Endothelial cell of umbilical vein (primary cell): ENCODE results near the gene SLC35D1. TPM values are rescaled to one million over a fixed set of nuclear protein-coding genes. Genes with fewer than 3 reads are reported as not detected.

Source experiments
- BruUV-seq: library from RNA; stranded (reverse); fragments of 400-500 nt; replicated peaks from 2 replicates; lab custom pipeline; 2021; lab: Mats Ljungman, UMichigan
- CTCF ChIA-PET: fragments of 300-600, 350-600 bp; sonication (Branson Sonifier 250); formaldehyde crosslinking; loops from one replicate; lab custom pipeline; 2021; ENCODE audit warnings: antibody characterized with exemption, inconsistent platforms; lab: Charles Lee
- POLR2A ChIA-PET: fragments of 300-600, 350-600 bp; sonication (Branson Sonifier 250); formaldehyde crosslinking; loops from one replicate; lab custom pipeline; 2021; ENCODE audit warnings: antibody characterized with exemption, inconsistent platforms; lab: Charles Lee
- DNase-seq: peaks from one replicate; pipeline ENCODE4 v3.0.0-alpha.2; 2011; ENCODE audit warnings: low read depth, low spot score
- FAIRE-seq: peaks from 2 replicates; lab custom pipeline; 2011; peaks lifted over from hg19 to GRCh38; lab: Jason Lieb, UNC
- H2AFZ ChIP-seq: 2 replicates; pipeline ENCODE4 v1.6.0; 2012; ENCODE audit warnings: low read depth, low read length, control low read depth, inconsistent platforms
- H3K27ac ChIP-seq: 2 replicates; pipeline ENCODE4 v1.5.1; 2011; ENCODE audit warnings: low read depth, mild to moderate bottlenecking, control low read depth, low read length, moderate library complexity; ENCODE audit not compliant: insufficient read depth
- H3K27me3 ChIP-seq, 2 experiments: 2 replicates each; pipeline versions ENCODE4 v1.6.0 to v1.6.1; 2011; ENCODE audit warnings: low read length in 2 of 2, mixed read lengths in 1 of 2; ENCODE audit not compliant: control insufficient read depth in 2 of 2, insufficient read depth in 2 of 2
- H3K36me3 ChIP-seq, 2 experiments: 2 replicates in 1 of 2; 3 replicates in 1 of 2; pipeline ENCODE4 v1.5.1; 2011; ENCODE audit warnings: low read length in 2 of 2, mild to moderate bottlenecking in 1 of 2, moderate library complexity in 1 of 2; ENCODE audit not compliant: control insufficient read depth in 2 of 2, insufficient read depth in 2 of 2; ENCODE audit errors: extremely low read depth in 1 of 2
- H3K4me1 ChIP-seq: 3 replicates; pipeline ENCODE4 v1.5.1; 2011; ENCODE audit warnings: mild to moderate bottlenecking, low read length; ENCODE audit not compliant: control insufficient read depth, insufficient read depth; ENCODE audit errors: extremely low read depth
- H3K4me2 ChIP-seq: 2 replicates; pipeline ENCODE4 v1.6.1; 2011; ENCODE audit warnings: low read length, control low read depth, mixed read lengths; ENCODE audit not compliant: insufficient read depth
- H3K4me3 ChIP-seq, 3 experiments: fragments of 200-600 bp in 1 of 3; sonication (generic), shearing (Covaris generic) in 1 of 3; replicated peaks in 1 of 3; 2 replicates each; pipeline ENCODE4 v1.5.1; 2011 to 2016; ENCODE audit warnings: control low read depth in 3 of 3, low read length in 3 of 3, mild to moderate bottlenecking in 2 of 3, inconsistent platforms in 1 of 3, low read depth in 1 of 3, moderate library complexity in 1 of 3; ENCODE audit not compliant: insufficient read depth in 1 of 3
- H3K79me2 ChIP-seq: 2 replicates; pipeline ENCODE4 v1.6.0; 2012; ENCODE audit warnings: low read length, inconsistent platforms; ENCODE audit not compliant: control insufficient read depth, insufficient read depth
- H3K9ac ChIP-seq: replicated peaks from 2 replicates; pipeline ENCODE3; 2011; ENCODE audit warnings: low read length, control low read depth; ENCODE audit not compliant: insufficient read depth; ENCODE audit errors: extremely low read depth
- H3K9me1 ChIP-seq: replicated peaks from 3 replicates; pipeline ENCODE4 v1.6.0; 2011; ENCODE audit warnings: mild to moderate bottlenecking, low read length; ENCODE audit not compliant: control insufficient read depth, insufficient read depth; ENCODE audit errors: extremely low read depth
- H3K9me3 ChIP-seq: replicated peaks from 2 replicates; pipeline ENCODE4 v1.5.1; 2012; ENCODE audit warnings: low read length, inconsistent platforms; ENCODE audit not compliant: control insufficient read depth, insufficient read depth
- H4K20me1 ChIP-seq: replicated peaks from 2 replicates; pipeline ENCODE3; 2011; ENCODE audit warnings: mild to moderate bottlenecking, low read length; ENCODE audit not compliant: control insufficient read depth, insufficient read depth; ENCODE audit errors: extremely low read depth
- CTCF ChIP-seq, 2 donors: IDR thresholded peaks; 1 replicate in 1 of 2; 2 replicates in 1 of 2; pipeline ENCODE4 v1.5.1; 2011; ENCODE audit warnings: low read length in 2 of 2, mild to moderate bottlenecking in 2 of 2, moderate library complexity in 2 of 2, control low read depth in 1 of 2, inconsistent platforms in 1 of 2, low read depth in 1 of 2; ENCODE audit not compliant: insufficient read depth in 1 of 2; ENCODE audit errors: extremely low read depth in 1 of 2
- EZH2 ChIP-seq: IDR thresholded peaks from 2 replicates; pipeline ENCODE4 v1.6.1; 2012; ENCODE audit warnings: borderline replicate concordance, low read depth, mild to moderate bottlenecking, moderate library complexity, low read length, inconsistent platforms; ENCODE audit not compliant: severe bottlenecking
- FOS ChIP-seq: IDR thresholded peaks from 2 replicates; pipeline ENCODE4 v1.6.1; 2011; ENCODE audit warnings: mild to moderate bottlenecking, low read length, moderate library complexity, borderline replicate concordance; ENCODE audit not compliant: insufficient read depth
- GATA2 ChIP-seq: IDR thresholded peaks from 2 replicates; pipeline ENCODE4 v1.7.0; 2011; ENCODE audit warnings: low read depth, mild to moderate bottlenecking, moderate library complexity, mixed read lengths, low read length; ENCODE audit not compliant: insufficient read length, insufficient read depth
- JUN ChIP-seq: IDR thresholded peaks from 2 replicates; pipeline ENCODE4 v1.6.1; 2011; ENCODE audit warnings: borderline replicate concordance, low read depth; ENCODE audit not compliant: insufficient read length, insufficient read depth
- MAX ChIP-seq: IDR thresholded peaks from 2 replicates; pipeline ENCODE4 v1.6.1; 2011; ENCODE audit not compliant: insufficient read depth, insufficient read length
- MYC ChIP-seq: IDR thresholded peaks from one replicate; pipeline ENCODE4 v1.6.1; 2011; ENCODE audit warnings: mild to moderate bottlenecking, low read depth, low read length
- POLR2A ChIP-seq: IDR thresholded peaks from 2 replicates; pipeline ENCODE4 v1.6.1; 2012; ENCODE audit warnings: low read depth, mild to moderate bottlenecking, control low read depth, low read length
- POLR2AphosphoS5 ChIP-seq: IDR thresholded peaks from 2 replicates; pipeline ENCODE4 v1.6.1; 2012; ENCODE audit warnings: low read depth, mild to moderate bottlenecking, control low read depth, low read length, moderate library complexity; ENCODE audit not compliant: insufficient read depth
- dilution Hi-C: fragments of 300-500 bp; cut with MboI; formaldehyde crosslinking; loops from one replicate; pipeline ENCODE4 v1.15.0; 2019; ENCODE audit warnings: low sequenced_read_pairs; ENCODE audit not compliant: extremely low pct_ligation_motif_present
- intact Hi-C: fragments of 100-400 bp; cut with micrococcal nuclease; formaldehyde crosslinking; loops from one replicate; pipeline ENCODE4 v1.10.0; 2022
- polyA plus RNA-seq, 4 experiments: library from polyadenylated mRNA; depleted of rRNA in 3 of 4; stranded (reverse) in 3 of 4; unstranded in 1 of 4; fragments of >200 nt; gene quantifications; 2 replicates each; pipeline versions ENCODE4 v1.2.1 to v1.2.3, GENCODE V29; 2011 to 2012; ENCODE audit warnings: missing spikeins in 1 of 4
- total RNA-seq: library from RNA; stranded (reverse); gene quantifications from 2 replicates; pipeline ENCODE4 v1.2.3, GENCODE V29; 2021

SLC35D1 gene
- total and polyA plus RNA-seq, 2 donors (not counting 3 experiments of a cell fraction or from before 2014, with no cell fraction given), result 3.5 to 6.6 TPM

- Histone ChIP-seq H3K36me3 (no peaks in the 10 kb centered on the region), H3K27me3 (no peaks in the 10 kb centered on the region), H4K20me1 (no peaks in the 10 kb centered on the region), H3K9ac (no peak overlapping the region), H3K4me2 (no peak overlapping the region), H3K79me2 (no peaks in the 10 kb centered on the region), H3K27ac (no peak overlapping the region), H3K9me3 (no peaks in the 10 kb centered on the region), H3K9me1 (no peaks in the 10 kb centered on the region), H3K4me1 (no peaks in the 10 kb centered on the region), H2AFZ (no peak overlapping the region), H3K4me3 (no peak overlapping the region)
- no peak for TF ChIP-seq EZH2
- no peak for TF ChIP-seq GATA2
- no peak for TF ChIP-seq POLR2AphosphoS5
- no peak for TF ChIP-seq MAX
- no peak for TF ChIP-seq JUN
- no peak for TF ChIP-seq CTCF (IDR thresholded peaks at IDR 0.05; ENCODE audit: extremely low read depth in 1 of 2, insufficient read depth in 1 of 2, low read depth in 1 of 2, low read length in 2 of 2)
- no peak for TF ChIP-seq FOS
- no peak for TF ChIP-seq MYC
- no peak for TF ChIP-seq POLR2A
- no peak for DNase-seq
- no peak for FAIRE-seq
- CTCF ChIA-PET, result interaction anchor here (2.9 kb wide), 1 partner anchor 118 kb away, joined by 8 read pairs; no protein-coding TSS in a partner anchor
- POLR2A ChIA-PET, result no interaction called here
- BruUV-seq, result no TSS peak
- dilution Hi-C loops (no loop called here), intact Hi-C loops (no loop called here)
Measured at GRCh38 chr1:67031121-67031858, 22.7 kb downstream of the SLC35D1 start.
